ENCODE data around the gene BHLHA9.
"Not testable (repeated sequence)": the region's sequence is repeated elsewhere in the genome, so short reads cannot be mapped to it uniquely, and the experiment has no call there.

The BHLHA9 gene

GRCh38 chr17:1300371-1300905, 30.2 kb downstream of the BHLHA9 start:
- no peak for TF ChIP-seq CTCF (IDR thresholded peaks at IDR 0.05)
- TF ChIP-seq ZFX (IDR thresholded peaks at IDR 0.05; ENCODE audit: borderline replicate concordance) = no peak
- H3K27ac ChIP-seq = no peak overlapping the region

- TF ChIP-seq ZFX (IDR thresholded peaks at IDR 0.05; ENCODE audit: borderline replicate concordance) (no peak), CTCF (IDR thresholded peaks at IDR 0.05) (no peak)
- no peak overlapping the region for H3K27ac ChIP-seq
Measured at GRCh38 chr17:1301546-1301945, 31.3 kb downstream of the BHLHA9 start.

DNA sequence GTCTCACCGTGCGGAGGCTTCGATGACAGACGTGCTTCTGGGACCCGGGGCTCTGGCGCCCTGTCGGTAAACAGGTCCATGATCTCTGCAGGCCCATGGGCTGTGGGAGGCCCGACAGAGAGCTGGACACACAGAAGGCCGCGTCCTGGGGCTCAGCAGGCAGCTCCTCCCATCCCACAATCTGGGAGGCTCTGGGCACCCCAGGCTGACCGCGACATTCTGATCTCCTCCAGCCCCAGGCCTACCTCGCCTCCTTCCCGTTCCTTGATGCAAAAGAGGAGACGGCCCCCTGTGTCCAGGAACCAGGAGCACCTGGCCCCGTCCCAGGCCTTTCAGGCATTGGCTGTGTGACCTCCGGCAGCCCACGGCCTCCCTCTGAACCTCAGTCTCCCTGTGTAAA, 32.5 kb downstream of the BHLHA9 start:
- TF ChIP-seq CTCF (IDR thresholded peaks at IDR 0.05) (no peak), ZFX (IDR thresholded peaks at IDR 0.05; ENCODE audit: borderline replicate concordance) (no peak)
- no peak overlapping the region for H3K27ac ChIP-seq

- TF ChIP-seq ZFX (IDR thresholded peaks at IDR 0.05; ENCODE audit: borderline replicate concordance) = no peak
- H3K27ac ChIP-seq = no peak overlapping the region
Measured at GRCh38 chr17:1304522-1304921, 34.3 kb downstream of the BHLHA9 start.

- H3K27ac ChIP-seq = no peak overlapping the region
- TF ChIP-seq ZFX (IDR thresholded peaks at IDR 0.05; ENCODE audit: borderline replicate concordance) = no peak
Measured at GRCh38 chr17:1304962-1305563, 34.8 kb downstream of the BHLHA9 start.

DNA sequence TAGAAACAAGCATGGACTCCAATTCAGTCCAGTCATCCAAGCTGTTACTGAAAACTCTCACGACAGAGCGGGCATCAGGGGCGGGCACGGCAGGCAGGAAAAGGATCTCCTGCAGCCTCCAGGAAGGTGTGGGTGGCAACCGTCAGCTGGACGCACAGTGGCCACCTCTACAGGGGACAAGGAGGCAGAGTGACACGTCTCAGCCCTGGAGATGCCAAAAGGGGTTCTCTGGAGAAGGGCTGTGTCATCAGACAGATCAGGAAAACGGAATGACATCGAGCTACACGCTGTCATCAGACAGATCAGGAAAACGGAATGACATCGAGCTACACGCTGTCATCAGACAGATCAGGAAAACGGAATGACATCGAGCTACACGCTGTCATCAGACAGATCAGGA, 37.6 kb downstream of the BHLHA9 start:
- H3K27ac ChIP-seq = not testable (repeated sequence)

- no peak for TF ChIP-seq ZFX (IDR thresholded peaks at IDR 0.05; ENCODE audit: borderline replicate concordance)
- TF ChIP-seq CTCF (IDR thresholded peaks at IDR 0.05) = no peak
- no peak overlapping the region for H3K27ac ChIP-seq
Measured at GRCh38 chr17:1312261-1312870, 42.1 kb downstream of the BHLHA9 start.

DNA sequence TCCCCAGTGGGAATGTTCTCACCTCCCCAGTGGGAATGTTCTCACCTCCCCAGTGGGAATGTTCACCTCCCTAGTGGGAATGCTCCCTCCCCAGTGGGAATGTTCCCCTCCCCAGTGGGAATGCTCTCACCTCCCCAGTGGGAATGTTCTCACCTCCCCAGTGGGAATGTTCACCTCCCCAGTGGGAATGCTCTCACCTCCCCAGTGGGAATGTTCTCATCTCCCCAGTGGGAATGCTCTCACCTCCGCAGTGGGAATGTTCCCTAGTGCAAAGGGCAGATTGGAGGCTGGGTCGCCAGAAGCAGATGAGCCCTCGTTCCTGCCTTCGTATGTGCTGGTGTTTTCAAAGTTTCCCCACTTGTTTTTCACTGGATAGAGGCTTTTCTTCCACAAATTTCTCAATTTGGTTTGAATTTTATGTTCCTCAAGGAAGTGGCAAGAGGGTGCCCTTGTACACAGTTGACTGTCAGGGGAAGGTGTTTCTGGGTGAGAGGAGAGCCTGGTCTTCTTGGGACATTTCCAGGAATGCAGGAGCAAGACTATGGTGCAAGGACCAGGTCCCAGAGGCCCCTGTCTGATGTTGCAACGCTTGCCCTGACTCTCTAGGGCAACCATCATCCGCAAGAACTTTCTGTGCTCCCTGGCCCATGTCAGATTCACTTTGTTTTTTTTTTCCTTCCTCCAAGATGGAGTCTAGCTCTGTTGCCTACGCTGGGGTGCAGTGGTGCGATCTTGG, 43.2 kb downstream of the BHLHA9 start:
- no peak overlapping the region for H3K27ac ChIP-seq
- TF ChIP-seq ZFX (IDR thresholded peaks at IDR 0.05; ENCODE audit: borderline replicate concordance) (no peak), CTCF (IDR thresholded peaks at IDR 0.05) (no peak)

Measured in 22Rv1 (cell line).